Measurements from ENCODE around the gene ARHGEF4. TPM values are rescaled to one million over a fixed set of nuclear protein-coding genes. Genes with fewer than 3 reads are reported as not detected.

Gene ARHGEF4
- total and polyA plus RNA-seq, 10 of the 15 experiments (the other 5 are each of a cell fraction or from before 2014, with no cell fraction given), result 0.02 to 0.24 (median 0.16) TPM; not detected in 6

GRCh38 chr2:130828461-130828860 lies 8.3 kb upstream of the ARHGEF4 start:
- DNase-seq (ENCODE audit: low read depth, low spot score) (no peak), ATAC-seq (no peak), FAIRE-seq (no peak)
- Histone ChIP-seq H3K27ac (ENCODE audit: control insufficient read depth, insufficient read depth) (no peak overlapping the region), H3K4me3 (no peak overlapping the region), H3K9me3 (replicated peaks; ENCODE audit: control insufficient read depth, insufficient read depth, low read length) (no peaks in the 10 kb centered on the region), H3K9ac (ENCODE audit: control insufficient read depth, insufficient read depth, low read length) (no peak overlapping the region), H3K36me3 (ENCODE audit: control insufficient read depth in 2 of 2, insufficient read depth in 2 of 2, low read length in 1 of 2) (no peaks in the 10 kb centered on the region), H3K4me2 (ENCODE audit: control insufficient read depth, insufficient read depth) (no peak overlapping the region), H3K79me2 (ENCODE audit: control insufficient read depth, insufficient read depth, low read length) (no peaks in the 10 kb centered on the region), H3K27me3 (replicated peaks in 1 of 2; ENCODE audit: control insufficient read depth in 2 of 2, insufficient read depth in 2 of 2, low read length in 1 of 2) (no peaks in the 10 kb centered on the region; a peak in 1 of 4 replicates), H4K20me1 (ENCODE audit: control insufficient read depth, insufficient read depth) (no peaks in the 10 kb centered on the region), H2AFZ (ENCODE audit: control insufficient read depth, low read depth, low read length) (no peak overlapping the region), H3K4me1 (ENCODE audit: control insufficient read depth, insufficient read depth, low read length) (peaks cover 14% of the 10 kb centered on the region)
- in situ Hi-C loops (cut with MboI) (no loop called here), intact Hi-C loops (cut with micrococcal nuclease; ENCODE audit: unreplicated experiment) (no loop called here)
- 15% methylated on average over 5 of the region's 5 CpGs for WGBS (ENCODE audit: insufficient coverage, insufficient replicate concordance, low lambda C conversion rate, missing lambda C conversion rate)
- ChIA-PET CTCF (interaction anchor here (0.8 kb wide), 1 partner anchor 28 kb away, joined by 3 read pairs; no protein-coding TSS in a partner anchor), SMC1A (ENCODE audit: uncharacterized antibody, unreplicated experiment) (interaction anchor here (1.7 kb wide), 1 partner anchor 46 kb away, joined by 7 read pairs; no protein-coding TSS in a partner anchor), POLR2A (interaction anchor here (0.6 kb wide), 1 partner anchor 666 kb away, joined by 4 read pairs; no protein-coding TSS in a partner anchor), RAD21 (ENCODE audit: unreplicated experiment) (interaction anchor here (1.1 kb wide), 1 partner anchor 31 kb away, joined by 3 read pairs; no protein-coding TSS in a partner anchor)
- no TSS peak for BruUV-seq (replicated peaks)
- TF ChIP-seq ZSCAN29 (IDR thresholded peaks at IDR 0.05), result no peak
- no peak for TF ChIP-seq POLR2AphosphoS5 (IDR thresholded peaks at IDR 0.05; ENCODE audit: low read length)
- TF ChIP-seq PAX8 (IDR thresholded peaks at IDR 0.05), result no peak
- TF ChIP-seq E2F8 (IDR thresholded peaks at IDR 0.05; ENCODE audit: low read depth, partially characterized antibody), result no peak
- TF ChIP-seq RAD51 (IDR thresholded peaks at IDR 0.05), result no peak
- TF ChIP-seq ATF7 (IDR thresholded peaks at IDR 0.05; ENCODE audit: low read depth), result no peak
- TF ChIP-seq ZNF24 (IDR thresholded peaks at IDR 0.05), result no peak
- no peak for TF ChIP-seq POU2F2 (IDR thresholded peaks at IDR 0.05; ENCODE audit: borderline replicate concordance, low read depth, low read length)
- no peak for TF ChIP-seq RCOR1 (conservative IDR thresholded peaks at IDR 0.05; ENCODE audit: low read depth, low read length)
- no peak for TF ChIP-seq IKZF1 (conservative IDR thresholded peaks at IDR 0.05)
- no peak for TF ChIP-seq KLF5 (IDR thresholded peaks at IDR 0.05; ENCODE audit: partially characterized antibody)
- TF ChIP-seq SREBF1 (IDR thresholded peaks at IDR 0.05; ENCODE audit: low read length), result no peak
